NB4 (cell line): ENCODE data around the gene RASGRP2.
A peak's percentile ranks its signal among the peaks of the same experiment; 100 is the strongest.

ENCODE experiments used
- DNase-seq: peaks from one replicate; pipeline ENCODE4 v3.0.0; 2010; ENCODE audit warnings: low read depth
- H3K4me3 ChIP-seq: one replicate; pipeline ENCODE4 v1.5.1; 2011; ENCODE audit warnings: mild to moderate bottlenecking, low read depth, low read length, moderate library complexity
- MYC ChIP-seq: IDR thresholded peaks from 2 replicates; pipeline ENCODE4 v1.6.1; 2011; ENCODE audit warnings: low read depth, low read length
- POLR2A ChIP-seq: IDR thresholded peaks from 2 replicates; pipeline ENCODE4 v1.6.1; 2011; ENCODE audit warnings: mild to moderate bottlenecking; ENCODE audit not compliant: insufficient read length; ENCODE audit errors: extremely low read depth
- TF ChIP-seq, protein P1 (sequence below): IDR thresholded peaks from 2 replicates; pipeline ENCODE4 v1.6.1; 2011; ENCODE audit warnings: low read depth, low read length
- TF ChIP-seq, protein P2 (sequence below): IDR thresholded peaks from one replicate; pipeline ENCODE4 v1.5.1; 2012; ENCODE audit warnings: low read depth, low read length

Gene RASGRP2

DNA sequence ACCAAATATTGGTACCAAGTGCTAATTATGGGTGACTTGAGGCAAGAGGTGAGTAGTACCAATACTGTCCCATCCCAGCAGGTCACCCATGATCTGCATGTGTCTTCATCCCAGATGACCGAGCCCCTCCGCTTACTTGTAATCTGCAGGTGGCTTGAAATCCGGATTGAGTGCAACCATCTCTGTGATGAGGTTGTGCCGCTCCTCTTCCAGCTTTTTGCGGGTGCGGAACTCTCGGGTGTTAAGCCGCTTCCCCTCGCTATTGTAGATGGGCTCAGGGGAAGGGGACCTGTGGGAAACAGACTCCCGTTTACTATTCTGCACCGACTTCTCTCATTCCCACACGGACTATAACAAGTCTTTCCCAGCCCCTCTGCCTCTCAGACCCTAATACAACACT, 26.2 kb upstream of the RASGRP2 start:
- H3K4me3 ChIP-seq, result no peak overlapping the region
- TF ChIP-seq MYC (no peak), POLR2A (no peak)
- TF ChIP-seq, protein P1, sequence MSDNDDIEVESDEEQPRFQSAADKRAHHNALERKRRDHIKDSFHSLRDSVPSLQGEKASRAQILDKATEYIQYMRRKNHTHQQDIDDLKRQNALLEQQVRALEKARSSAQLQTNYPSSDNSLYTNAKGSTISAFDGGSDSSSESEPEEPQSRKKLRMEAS, result no peak
- TF ChIP-seq, protein P2, sequence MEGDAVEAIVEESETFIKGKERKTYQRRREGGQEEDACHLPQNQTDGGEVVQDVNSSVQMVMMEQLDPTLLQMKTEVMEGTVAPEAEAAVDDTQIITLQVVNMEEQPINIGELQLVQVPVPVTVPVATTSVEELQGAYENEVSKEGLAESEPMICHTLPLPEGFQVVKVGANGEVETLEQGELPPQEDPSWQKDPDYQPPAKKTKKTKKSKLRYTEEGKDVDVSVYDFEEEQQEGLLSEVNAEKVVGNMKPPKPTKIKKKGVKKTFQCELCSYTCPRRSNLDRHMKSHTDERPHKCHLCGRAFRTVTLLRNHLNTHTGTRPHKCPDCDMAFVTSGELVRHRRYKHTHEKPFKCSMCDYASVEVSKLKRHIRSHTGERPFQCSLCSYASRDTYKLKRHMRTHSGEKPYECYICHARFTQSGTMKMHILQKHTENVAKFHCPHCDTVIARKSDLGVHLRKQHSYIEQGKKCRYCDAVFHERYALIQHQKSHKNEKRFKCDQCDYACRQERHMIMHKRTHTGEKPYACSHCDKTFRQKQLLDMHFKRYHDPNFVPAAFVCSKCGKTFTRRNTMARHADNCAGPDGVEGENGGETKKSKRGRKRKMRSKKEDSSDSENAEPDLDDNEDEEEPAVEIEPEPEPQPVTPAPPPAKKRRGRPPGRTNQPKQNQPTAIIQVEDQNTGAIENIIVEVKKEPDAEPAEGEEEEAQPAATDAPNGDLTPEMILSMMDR, result no peak
- no peak for DNase-seq

DNA sequence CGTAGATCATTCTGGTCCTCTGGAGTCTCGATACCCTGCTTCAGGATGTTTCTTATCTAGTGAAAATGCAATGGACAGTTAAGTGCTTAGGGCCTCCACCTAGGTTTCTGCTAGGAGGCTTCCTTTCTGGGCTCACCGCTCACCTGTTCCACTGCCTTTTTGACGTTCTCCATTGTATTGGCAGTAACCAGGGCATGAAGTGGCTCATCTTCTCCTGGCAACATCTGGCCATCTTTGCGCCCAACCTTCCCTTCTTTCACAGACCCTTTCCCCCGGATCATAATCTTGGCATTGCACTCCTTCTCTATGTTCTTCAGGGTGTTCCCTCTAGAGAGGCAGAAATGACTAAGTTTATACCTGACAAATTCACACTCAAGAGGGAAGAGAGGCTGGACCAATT, 25.3 kb upstream of the RASGRP2 start:
- DNase-seq, result no peak
- no peak overlapping the region for H3K4me3 ChIP-seq
- TF ChIP-seq POLR2A, result no peak
- TF ChIP-seq, protein P1, result no peak
- TF ChIP-seq, protein P2, result no peak
- TF ChIP-seq MYC, result no peak

DNA sequence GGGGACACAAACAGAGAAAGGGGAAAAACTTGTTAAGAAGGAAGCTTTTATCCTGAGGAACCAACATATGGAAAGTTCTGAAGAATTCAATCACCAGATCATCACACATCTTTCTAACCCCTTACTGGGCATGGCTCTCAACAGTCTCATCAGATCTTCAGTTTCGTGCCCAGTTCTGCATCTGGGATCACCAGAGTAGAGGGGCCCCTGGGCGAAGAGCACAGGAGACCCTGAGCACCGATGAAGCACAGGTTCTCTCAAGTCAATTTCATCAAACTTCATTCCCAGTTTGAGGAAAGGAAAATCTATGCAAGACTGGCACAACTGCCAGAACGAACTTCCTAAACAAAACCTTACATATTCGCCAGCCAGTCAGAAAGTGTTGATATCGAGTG, 24.4 kb upstream of the RASGRP2 start:
- H3K4me3 ChIP-seq, result no peak overlapping the region
- no peak for DNase-seq
- no peak for TF ChIP-seq MYC
- TF ChIP-seq POLR2A, result no peak
- TF ChIP-seq, protein P1, result no peak
- TF ChIP-seq, protein P2, result no peak

DNA sequence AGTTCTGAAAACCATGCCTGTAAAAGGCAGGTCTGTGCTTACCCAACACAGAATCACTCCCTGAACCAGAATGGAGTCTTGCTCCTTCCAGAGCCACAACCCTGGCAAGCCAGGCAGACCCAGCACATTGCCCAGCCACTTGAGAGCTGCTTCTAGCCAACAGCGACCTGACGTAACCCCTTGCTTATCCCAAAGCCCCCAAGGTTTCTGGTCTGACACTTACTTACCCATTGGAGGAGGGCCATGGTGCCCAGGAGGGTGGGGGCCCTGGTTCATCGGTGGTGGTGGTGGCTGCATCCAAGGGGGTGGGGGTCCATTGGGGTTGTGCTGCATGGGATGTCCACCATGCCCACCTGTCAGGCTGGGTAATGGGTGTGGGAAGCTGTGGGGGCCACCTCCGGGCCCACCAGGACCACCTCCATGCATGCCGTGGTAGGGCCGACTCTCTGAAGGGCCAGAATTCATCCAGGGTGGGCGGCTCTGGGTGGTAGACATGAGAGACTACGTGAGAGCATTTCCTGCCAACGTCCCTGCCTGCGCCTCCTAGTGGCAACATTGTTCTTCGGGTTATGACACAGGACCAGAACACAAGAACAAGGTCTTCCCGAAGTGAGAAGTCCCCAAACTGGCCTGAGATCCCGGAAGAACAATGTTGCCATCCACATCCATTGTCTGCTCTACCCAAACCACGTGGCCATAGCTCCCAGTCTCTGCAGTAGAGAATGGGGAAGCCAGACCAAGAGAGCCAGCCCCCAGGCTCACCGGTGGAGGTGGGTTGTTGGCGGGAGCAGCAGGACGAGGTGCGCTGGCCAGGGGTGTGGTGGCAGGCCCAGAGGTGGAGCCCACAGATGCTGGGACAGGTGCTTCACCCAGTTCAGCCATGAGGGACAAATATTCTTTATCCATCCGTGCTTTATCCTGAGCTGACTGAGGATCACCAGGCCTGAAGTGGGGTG, 23.7 kb upstream of the RASGRP2 start:
- TF ChIP-seq POLR2A (peak; percentile 19), MYC (no peak)
- TF ChIP-seq, protein P2, result peak; percentile 90
- TF ChIP-seq, protein P1, result no peak
- H3K4me3 ChIP-seq, result no peak overlapping the region
- peak; percentile 83 for DNase-seq

DNA sequence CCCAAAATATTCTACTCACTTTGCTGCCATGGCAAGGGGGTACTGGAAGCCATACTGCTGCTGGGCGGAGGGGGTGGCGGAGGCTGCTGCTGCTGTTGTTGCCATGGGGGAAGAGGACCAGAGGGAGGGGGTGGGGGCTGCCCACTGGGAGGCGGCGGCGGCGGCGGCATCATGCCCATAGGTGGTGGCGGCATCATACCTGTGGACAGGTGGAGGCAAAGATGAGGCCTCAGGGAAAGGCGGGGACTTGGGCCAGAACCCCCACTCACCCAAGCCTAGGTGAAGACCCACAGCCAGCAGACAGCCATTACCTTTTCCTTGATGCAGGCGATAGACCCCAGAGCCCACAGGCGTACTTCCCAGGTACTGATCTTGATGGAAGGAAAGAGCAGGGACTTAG, 22.9 kb upstream of the RASGRP2 start:
- no peak overlapping the region for H3K4me3 ChIP-seq
- DNase-seq, result no peak
- TF ChIP-seq, protein P1, result no peak
- TF ChIP-seq MYC, result no peak
- TF ChIP-seq POLR2A, result no peak
- TF ChIP-seq, protein P2, result no peak
